CD4-positive, alpha-beta T cell treated with Interleukin-4 for 4 hours (primary cell): ENCODE data around the gene CTTNBP2.

ENCODE experiments used
- DNase-seq: peaks from one replicate; pipeline ENCODE4 v3.0.0-alpha.2; 2020

Gene CTTNBP2

DNA sequence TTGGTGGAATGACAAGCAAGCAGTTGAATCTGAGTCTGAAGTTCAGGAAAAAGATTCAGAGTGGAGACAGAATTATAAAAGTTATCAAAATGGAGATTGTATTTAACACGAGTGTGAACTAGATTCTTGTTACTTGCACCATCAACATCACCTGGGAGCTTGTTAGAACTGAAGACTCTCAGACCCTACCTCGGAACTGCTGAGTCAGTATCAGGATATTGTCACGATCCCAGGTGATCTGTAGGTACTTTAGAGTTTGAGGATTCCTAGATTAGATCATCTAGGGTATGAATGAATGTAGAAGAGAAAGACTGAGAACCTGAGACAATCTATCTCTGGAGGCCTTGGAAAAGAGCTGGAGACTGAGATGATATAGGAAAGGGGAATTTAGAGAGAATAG is 194.1 kb downstream of the CTTNBP2 start:
- no peak for DNase-seq

DNA sequence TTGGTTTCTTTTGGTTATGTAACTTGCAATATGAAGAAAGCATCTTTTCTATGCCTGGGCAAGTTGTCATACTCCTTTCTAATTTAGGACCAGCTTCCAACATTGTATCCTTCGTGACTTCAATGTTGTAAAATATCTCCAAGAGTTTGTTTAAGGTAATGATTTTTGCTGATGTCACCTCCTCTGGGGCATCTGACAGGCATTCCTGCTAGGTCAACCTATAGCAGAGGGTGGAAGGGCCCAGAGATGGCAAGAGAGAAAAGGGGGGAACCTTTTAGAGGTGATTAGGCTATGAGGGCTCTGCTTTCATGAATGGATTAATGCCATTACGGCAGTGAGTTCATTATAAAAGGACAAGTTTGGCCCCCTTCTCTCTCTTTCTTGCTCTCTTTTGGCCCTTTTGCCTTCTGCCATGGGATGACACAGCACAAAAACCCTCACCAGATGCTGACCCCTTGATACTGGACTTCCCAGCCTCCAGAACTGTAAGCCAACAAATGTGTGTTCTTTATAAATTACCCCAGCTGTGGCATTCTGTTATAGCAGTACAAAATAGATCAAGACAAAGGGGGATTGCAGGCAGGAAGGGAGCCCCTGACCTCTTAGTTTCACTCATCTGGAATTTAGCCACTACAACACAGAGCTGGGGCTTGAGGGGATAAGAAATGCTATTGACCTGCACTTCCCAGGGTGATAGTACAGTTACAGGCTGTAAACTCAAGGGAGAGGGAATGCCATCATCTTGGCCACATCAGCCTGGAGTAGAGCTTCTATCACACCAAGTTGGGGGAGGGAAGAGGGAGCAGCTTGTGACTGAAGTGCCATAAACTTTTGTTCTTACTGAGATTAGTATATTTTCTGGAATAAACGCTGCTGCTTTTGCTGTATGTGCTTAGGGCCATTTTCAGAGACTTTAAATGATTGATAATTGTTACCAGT is 197.5 kb downstream of the CTTNBP2 start:
- no peak for DNase-seq

DNA sequence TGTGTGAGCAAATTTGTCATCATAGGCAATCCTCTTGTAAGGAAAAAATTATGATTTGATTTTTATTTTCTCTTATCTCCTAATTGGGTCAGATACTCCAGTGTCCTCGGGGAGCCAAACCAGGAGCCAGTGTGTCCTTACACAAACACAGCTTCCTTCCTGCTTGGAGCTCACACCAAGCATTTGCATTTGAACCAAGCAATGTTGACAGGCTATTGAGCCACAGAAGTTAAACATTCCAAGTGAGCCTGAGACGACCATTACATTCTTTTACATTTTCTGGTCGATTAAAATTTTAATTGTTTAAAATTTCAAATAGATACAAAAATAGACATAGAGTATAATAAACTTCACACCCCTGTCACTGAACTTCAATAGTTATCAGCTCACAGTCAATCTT is 198.6 kb downstream of the CTTNBP2 start:
- DNase-seq: no peak

DNA sequence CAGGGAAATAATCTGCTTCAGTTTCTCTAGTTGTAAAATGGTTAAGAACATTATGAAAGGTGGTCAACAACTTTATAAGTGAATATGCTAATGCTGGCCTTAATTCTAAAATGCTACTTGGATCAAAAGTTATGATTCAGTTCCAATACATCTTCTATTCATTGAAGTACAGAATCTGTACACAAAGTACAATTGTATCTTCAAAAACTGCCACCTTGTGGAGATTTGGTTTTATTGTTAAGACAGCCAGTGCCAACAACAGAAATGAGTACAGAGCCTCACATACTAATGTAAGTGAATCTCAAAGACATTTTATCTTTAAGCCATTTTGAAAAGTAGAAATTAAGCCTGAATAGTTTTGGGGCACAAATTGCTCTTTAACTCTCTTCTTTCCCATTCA is 199.4 kb downstream of the CTTNBP2 start:
- no peak for DNase-seq

DNA sequence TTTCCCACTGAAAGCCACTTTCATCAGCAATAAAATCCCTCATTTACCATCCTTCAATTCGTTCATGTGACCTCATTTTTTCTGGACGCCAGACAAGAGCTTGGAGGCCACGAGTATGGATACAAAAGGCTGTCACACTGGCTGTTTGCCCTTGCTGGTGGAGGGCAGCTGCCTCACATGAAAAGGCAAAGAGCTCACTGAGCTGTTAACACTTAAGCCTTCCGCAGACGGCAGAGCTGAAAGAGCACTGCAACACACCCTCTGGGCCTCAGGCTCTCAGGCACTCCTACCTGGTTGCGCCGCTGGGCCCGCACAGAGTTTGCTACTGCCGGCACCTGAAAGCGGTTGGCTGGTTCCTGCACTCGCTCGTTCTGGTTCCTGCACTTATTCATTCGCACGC is 199.9 kb downstream of the CTTNBP2 start:
- no peak for DNase-seq

DNA sequence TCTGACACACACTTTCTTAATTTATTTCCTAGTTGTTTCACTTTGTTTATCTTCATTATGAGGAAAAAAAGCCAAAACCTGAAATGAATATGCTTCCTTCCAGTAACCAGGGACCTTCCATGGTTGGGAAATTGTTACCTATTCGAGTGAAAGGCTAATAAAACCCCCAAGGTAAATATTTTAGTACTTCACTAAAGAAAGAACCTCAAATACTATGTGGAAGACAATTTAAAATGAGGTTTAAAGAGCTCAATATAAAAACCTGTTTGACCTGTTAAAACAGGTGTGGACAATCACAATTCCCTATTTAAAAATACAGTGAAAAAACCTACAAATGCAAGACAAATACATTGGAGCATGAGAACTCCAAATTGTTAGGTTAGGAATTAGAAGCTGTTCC is 200.8 kb downstream of the CTTNBP2 start:
- DNase-seq: no peak

DNA sequence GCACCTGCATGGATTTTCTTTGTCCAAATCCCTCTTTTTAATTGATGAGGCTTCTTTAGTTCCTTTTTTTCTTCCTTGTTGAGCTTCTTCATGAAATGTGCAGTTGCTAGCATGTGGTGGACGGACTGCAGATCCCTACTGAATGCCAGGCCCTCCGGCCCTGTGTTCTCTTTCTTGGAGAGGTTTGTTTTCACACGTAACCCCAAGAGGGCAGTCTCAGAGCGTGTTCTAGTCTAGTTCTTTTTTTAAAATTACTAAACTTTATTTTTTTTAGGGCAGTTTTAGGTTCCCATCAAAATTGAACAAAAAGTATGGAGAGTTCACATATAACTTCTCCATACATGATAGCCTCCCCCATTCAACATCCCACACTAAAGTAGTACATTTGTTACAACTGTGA is 203.4 kb downstream of the CTTNBP2 start:
- DNase-seq: no peak

DNA sequence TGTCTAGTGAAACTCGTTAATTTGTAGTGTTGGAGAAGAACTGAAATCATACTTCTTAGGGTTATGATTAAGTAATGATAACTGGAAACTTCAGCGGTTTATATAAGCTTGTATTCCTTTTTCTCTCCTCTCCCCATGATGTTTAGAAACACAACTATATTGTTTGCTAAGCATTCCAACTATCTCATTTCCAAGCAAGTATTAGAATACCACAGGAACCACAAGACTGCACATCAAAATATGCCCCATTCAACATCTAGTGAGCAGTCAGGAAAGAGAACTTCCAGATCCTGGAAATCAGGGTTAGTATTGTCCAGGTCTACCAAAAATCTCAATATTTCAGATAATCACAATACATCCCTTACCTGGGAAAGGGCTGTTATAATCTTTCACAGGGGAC is 205.8 kb downstream of the CTTNBP2 start:
- no peak for DNase-seq

DNA sequence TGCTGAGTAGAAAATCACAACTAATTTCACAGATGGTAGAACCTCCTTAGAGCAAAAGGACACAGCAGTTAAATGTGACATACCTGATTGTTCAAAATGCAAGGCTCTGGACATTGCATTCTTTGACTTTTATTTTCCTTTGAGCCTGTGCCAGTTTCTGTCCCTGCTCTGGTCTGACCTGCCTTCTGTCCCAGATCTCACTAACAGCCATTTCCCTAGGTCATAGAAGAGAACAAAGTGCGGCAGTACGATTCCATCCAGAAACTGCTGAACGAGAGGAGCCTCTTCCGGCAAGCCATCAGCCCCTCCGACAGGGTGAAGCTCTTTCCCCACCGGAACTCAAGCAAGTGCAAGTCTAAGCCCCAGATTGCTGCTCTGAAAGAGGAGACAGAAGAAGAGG is 206.6 kb downstream of the CTTNBP2 start:
- DNase-seq: no peak

DNA sequence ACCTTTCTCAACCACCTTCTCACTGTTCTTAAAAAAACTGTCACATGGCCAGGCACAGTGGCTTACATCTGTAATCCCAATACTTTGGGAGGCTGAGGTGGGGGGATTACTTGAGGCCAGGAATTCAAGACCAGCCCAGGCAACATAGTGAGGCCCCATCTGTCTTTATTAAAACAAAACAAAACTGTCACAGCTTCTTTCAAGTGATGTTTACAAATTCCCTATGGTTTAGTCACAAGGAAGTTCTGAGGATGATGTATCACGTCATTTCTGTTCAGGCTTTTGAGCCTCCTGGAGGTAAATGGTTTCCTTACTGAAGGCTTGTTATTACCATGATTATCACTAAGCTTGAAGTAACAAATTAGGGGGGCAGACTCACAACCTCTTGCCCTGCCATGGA is 207.2 kb downstream of the CTTNBP2 start:
- no peak for DNase-seq

DNA sequence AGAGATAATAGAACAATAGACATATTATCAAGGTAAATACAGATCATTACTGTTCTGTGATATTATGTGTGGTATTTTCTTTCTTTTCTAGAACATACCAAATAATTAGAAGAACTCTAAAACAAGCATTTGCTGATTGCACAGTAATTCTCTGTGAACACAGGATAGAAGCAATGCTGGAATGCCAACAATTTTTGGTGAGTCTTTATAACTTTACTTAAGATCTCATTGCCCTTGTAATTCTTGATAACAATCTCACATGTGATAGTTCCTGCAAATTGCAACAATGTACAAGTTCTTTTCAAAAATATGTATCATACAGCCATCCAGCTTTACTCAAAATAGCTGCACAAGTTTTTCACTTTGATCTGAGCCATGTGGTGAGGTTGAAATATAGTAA is 207.9 kb downstream of the CTTNBP2 start:
- no peak for DNase-seq

DNA sequence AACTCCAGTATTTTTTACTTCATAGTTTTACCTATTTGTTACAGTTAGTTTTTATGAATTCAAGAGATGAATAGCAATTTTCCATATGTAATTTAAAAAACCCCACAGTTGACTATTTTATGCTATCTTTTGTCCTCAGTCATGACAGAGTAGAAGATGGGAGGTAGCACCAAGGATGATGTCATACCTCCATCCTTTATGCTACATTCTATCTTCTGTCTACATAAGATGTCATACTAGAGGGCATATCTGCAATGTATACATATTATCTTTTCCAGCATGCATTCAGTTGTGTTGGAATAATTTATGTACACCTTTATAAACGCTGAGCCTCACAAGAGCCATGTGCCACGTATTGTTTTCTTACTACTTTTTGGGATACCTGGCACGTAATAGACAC is 209.2 kb downstream of the CTTNBP2 start:
- no peak for DNase-seq

DNA sequence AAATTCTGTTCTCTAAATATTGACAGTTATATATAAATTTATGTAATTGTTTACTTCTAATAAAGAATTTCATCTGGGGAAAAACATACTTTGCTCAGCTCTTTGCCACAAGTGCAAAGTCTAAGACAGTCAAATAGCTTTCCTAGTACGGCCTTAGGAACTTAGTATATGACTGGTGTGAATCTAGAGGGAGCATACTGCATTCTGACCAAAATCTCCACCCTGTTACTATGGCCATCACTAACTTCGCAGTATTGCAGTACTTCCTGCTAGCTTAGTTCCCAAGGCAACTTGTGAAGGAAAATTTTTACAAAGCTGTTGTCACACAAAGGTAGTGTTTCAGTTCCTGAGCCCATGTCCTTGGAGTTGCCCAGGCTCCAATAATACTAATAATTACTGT is 211.9 kb downstream of the CTTNBP2 start:
- no peak for DNase-seq
